H1 (cell line): ENCODE data around the gene UROC1. TPM values are rescaled to one million over a fixed set of nuclear protein-coding genes. Genes with fewer than 3 reads are reported as not detected.

Experiments used
- CTCF ChIA-PET: fragments of 300-600 bp; sonication (Branson Sonifier 250); formaldehyde crosslinking; loops from one replicate; lab custom pipeline; 2021; ENCODE audit not compliant: partially characterized antibody; lab: Charles Lee
- POLR2A ChIA-PET: fragments of 300-600 bp; sonication (Branson Sonifier 250); formaldehyde crosslinking; loops from one replicate; lab custom pipeline; 2021; ENCODE audit warnings: inconsistent platforms; ENCODE audit not compliant: partially characterized antibody; lab: Charles Lee
- DNase-seq, 2 experiments: peaks; one replicate each; pipeline versions ENCODE4 v3.0.0 to v3.0.0-alpha.2; 2010 to 2022; ENCODE audit warnings: low spot score in 2 of 2, low read depth in 1 of 2, mixed read lengths in 1 of 2
- FAIRE-seq: peaks from 2 replicates; lab custom pipeline; 2011; peaks lifted over from hg19 to GRCh38; lab: Jason Lieb, UNC
- H2AFZ ChIP-seq: 2 replicates; pipeline ENCODE4 v1.8.1; 2012; ENCODE audit warnings: low read length, inconsistent platforms
- H2AK5ac ChIP-seq: 2 replicates; pipeline ENCODE4 v1.6.1; 2013; ENCODE audit warnings: low read depth, low read length
- H2BK120ac ChIP-seq: replicated peaks from 2 replicates; pipeline ENCODE3; 2013; ENCODE audit warnings: low read depth, low read length, inconsistent platforms
- H2BK12ac ChIP-seq: 2 replicates; pipeline ENCODE4 v1.6.1; 2013; ENCODE audit warnings: low read depth, low read length
- H2BK15ac ChIP-seq: 2 replicates; pipeline ENCODE4 v1.6.1; 2013; ENCODE audit warnings: low read length
- H2BK20ac ChIP-seq: 2 replicates; pipeline ENCODE4 v1.6.1; 2013; ENCODE audit warnings: low read length
- H2BK5ac ChIP-seq: 2 replicates; pipeline ENCODE4 v1.6.1; 2013; ENCODE audit warnings: low read depth, low read length
- H3K14ac ChIP-seq: 2 replicates; pipeline ENCODE4 v1.6.1; 2013; ENCODE audit warnings: inconsistent platforms; ENCODE audit not compliant: insufficient read length
- H3K18ac ChIP-seq: 2 replicates; pipeline ENCODE4 v1.6.1; 2013; ENCODE audit warnings: low read length; ENCODE audit errors: extremely low read depth
- H3K23ac ChIP-seq: 2 replicates; pipeline ENCODE4 v1.6.1; 2013; ENCODE audit warnings: inconsistent platforms; ENCODE audit not compliant: insufficient read length
- H3K23me2 ChIP-seq: 2 replicates; pipeline ENCODE4 v1.6.1; 2013; ENCODE audit warnings: low read depth, low read length
- H3K27ac ChIP-seq: 2 replicates; pipeline ENCODE4 v1.6.1; 2011; ENCODE audit warnings: low read depth, low read length, inconsistent platforms
- H3K27me3 ChIP-seq, 4 experiments: replicated peaks in 1 of 4; 1 replicate in 1 of 4; 2 replicates in 3 of 4; pipeline versions ENCODE4 v1.6.1 to v1.8.1; 2011 to 2013; ENCODE audit warnings: low read length in 3 of 4, mild to moderate bottlenecking in 3 of 4, inconsistent platforms in 2 of 4, mixed read lengths in 2 of 4, moderate library complexity in 1 of 4; ENCODE audit not compliant: control insufficient read depth in 3 of 4, insufficient read depth in 3 of 4; ENCODE audit errors: extremely low read depth in 1 of 4
- H3K36me3 ChIP-seq, 4 experiments: 2 replicates each; pipeline versions ENCODE4 v1.6.1 to v1.8.1; 2011 to 2013; ENCODE audit warnings: mild to moderate bottlenecking in 4 of 4, low read length in 3 of 4, moderate library complexity in 2 of 4, control low read depth in 1 of 4, inconsistent platforms in 1 of 4; ENCODE audit not compliant: insufficient read depth in 4 of 4, control insufficient read depth in 2 of 4
- H3K4ac ChIP-seq: replicated peaks from 2 replicates; pipeline ENCODE3; 2013; ENCODE audit warnings: low read length, low read depth, mixed read lengths, inconsistent platforms; ENCODE audit not compliant: insufficient read length
- H3K4me1 ChIP-seq, 4 experiments: replicated peaks in 1 of 4; 1 replicate in 1 of 4; 2 replicates in 3 of 4; pipeline versions ENCODE4 v1.6.1 to v1.8.1; 2011 to 2013; ENCODE audit warnings: low read length in 3 of 4, inconsistent platforms in 2 of 4, mixed read lengths in 1 of 4; ENCODE audit not compliant: insufficient read depth in 4 of 4, control insufficient read depth in 3 of 4
- H3K4me2 ChIP-seq, 2 experiments: 2 replicates each; pipeline versions ENCODE4 v1.6.1 to v1.8.1; 2011 to 2013; ENCODE audit warnings: low read depth in 2 of 2, low read length in 2 of 2, control low read depth in 1 of 2, inconsistent platforms in 1 of 2, mild to moderate bottlenecking in 1 of 2; ENCODE audit not compliant: insufficient read depth in 1 of 2
- H3K4me3 ChIP-seq, 4 experiments: fragments of 200-600, 300-600 bp in 1 of 4; sonication (generic), shearing (Covaris generic), sonication (Bioruptor Twin) in 1 of 4; 2 replicates each; pipeline versions ENCODE4 v1.5.1 to v1.8.1; 2011 to 2016; ENCODE audit warnings: low read length in 4 of 4, low read depth in 3 of 4, control low read depth in 2 of 4, inconsistent platforms in 2 of 4, mild to moderate bottlenecking in 2 of 4, mixed read lengths in 1 of 4, moderate library complexity in 1 of 4; ENCODE audit not compliant: insufficient read depth in 2 of 4; ENCODE audit errors: extremely low read depth in 1 of 4
- H3K56ac ChIP-seq: replicated peaks from 2 replicates; pipeline ENCODE3; 2013; ENCODE audit warnings: low read depth, mild to moderate bottlenecking, mixed read lengths, low read length, inconsistent platforms; ENCODE audit not compliant: insufficient read length
- H3K79me1 ChIP-seq: 2 replicates; pipeline ENCODE4 v1.6.1; 2013; ENCODE audit warnings: low read depth, low read length, control low read depth
- H3K79me2 ChIP-seq, 2 experiments: 2 replicates each; pipeline versions ENCODE4 v1.6.1 to v1.8.1; 2012 to 2013; ENCODE audit warnings: low read length in 2 of 2, mild to moderate bottlenecking in 2 of 2, inconsistent platforms in 1 of 2; ENCODE audit not compliant: insufficient read depth in 2 of 2, control insufficient read depth in 1 of 2
- H3K9ac ChIP-seq, 4 experiments: replicated peaks in 1 of 4; 1 replicate in 1 of 4; 2 replicates in 3 of 4; pipeline versions ENCODE4 v1.6.1 to v1.8.1; 2011 to 2013; ENCODE audit warnings: low read depth in 3 of 4, low read length in 3 of 4, control low read depth in 2 of 4, mild to moderate bottlenecking in 2 of 4, moderate library complexity in 2 of 4, inconsistent platforms in 1 of 4; ENCODE audit errors: extremely low read depth in 1 of 4
- H3K9me3 ChIP-seq, 2 experiments: 2 replicates each; pipeline versions ENCODE4 v1.6.1 to v1.8.1; 2012 to 2013; ENCODE audit warnings: mild to moderate bottlenecking in 2 of 2, moderate library complexity in 2 of 2, control low read depth in 1 of 2, inconsistent platforms in 1 of 2, low read depth in 1 of 2, low read length in 1 of 2, mixed read lengths in 1 of 2; ENCODE audit not compliant: insufficient read depth in 2 of 2
- H4K20me1 ChIP-seq, 2 experiments: replicated peaks in 1 of 2; 2 replicates each; pipeline versions ENCODE3 to v1.8.1; 2011 to 2013; ENCODE audit warnings: inconsistent platforms in 2 of 2, low read length in 2 of 2, mild to moderate bottlenecking in 1 of 2; ENCODE audit not compliant: insufficient read depth in 2 of 2, control insufficient read depth in 1 of 2
- H4K5ac ChIP-seq: 2 replicates; pipeline ENCODE4 v1.6.1; 2013; ENCODE audit warnings: low read length, low read depth, mixed read lengths, inconsistent platforms; ENCODE audit not compliant: insufficient read length
- H4K8ac ChIP-seq: 2 replicates; pipeline ENCODE4 v1.8.0; 2013; ENCODE audit warnings: mild to moderate bottlenecking, moderate library complexity, low read length, inconsistent platforms; ENCODE audit not compliant: insufficient read depth; ENCODE audit errors: extremely low read depth
- H4K91ac ChIP-seq: replicated peaks from 2 replicates; pipeline ENCODE3; 2013; ENCODE audit warnings: low read length, mixed read lengths, inconsistent platforms; ENCODE audit not compliant: insufficient read length
- BCL11A ChIP-seq, 2 experiments: IDR thresholded peaks; one replicate each; pipeline ENCODE4 v1.6.1; 2011; ENCODE audit warnings: low read depth in 2 of 2, low read length in 2 of 2, mild to moderate bottlenecking in 2 of 2
- CHD2 ChIP-seq: IDR thresholded peaks from 2 replicates; pipeline ENCODE4 v1.6.1; 2012; ENCODE audit warnings: low read length, improper control_type of control experiment
- CTCF ChIP-seq, 3 experiments: IDR thresholded peaks; 1 replicate in 2 of 3; 2 replicates in 1 of 3; pipeline versions ENCODE4 v1.5.1 to v1.6.1; 2011; ENCODE audit warnings: low read length in 3 of 3, mild to moderate bottlenecking in 3 of 3, inconsistent platforms in 2 of 3, low read depth in 1 of 3, moderate library complexity in 1 of 3; ENCODE audit not compliant: insufficient read depth in 1 of 3; ENCODE audit errors: control extremely low read depth in 1 of 3
- EP300 ChIP-seq, 2 experiments: IDR thresholded peaks; 1 replicate in 1 of 2; 2 replicates in 1 of 2; pipeline ENCODE4 v1.6.1; 2011 to 2012; ENCODE audit warnings: low read depth in 2 of 2, low read length in 2 of 2, mild to moderate bottlenecking in 2 of 2, borderline replicate concordance in 1 of 2, inconsistent platforms in 1 of 2, moderate library complexity in 1 of 2
- GABPA ChIP-seq: IDR thresholded peaks from 2 replicates; pipeline ENCODE4 v1.6.1; 2011; ENCODE audit warnings: mild to moderate bottlenecking, low read length, moderate library complexity, borderline replicate concordance; ENCODE audit not compliant: insufficient read depth
- KDM4A ChIP-seq: IDR thresholded peaks from one replicate; pipeline ENCODE4 v1.7.1; 2012; ENCODE audit warnings: low read depth, mild to moderate bottlenecking, moderate library complexity, low read length, inconsistent platforms; ENCODE audit not compliant: severe bottlenecking
- RXRA ChIP-seq: IDR thresholded peaks from 2 replicates; pipeline ENCODE4 v1.6.1; 2011; ENCODE audit warnings: low read depth, mild to moderate bottlenecking, low read length, moderate library complexity; ENCODE audit not compliant: insufficient read depth
- SP2 ChIP-seq: IDR thresholded peaks from 2 replicates; pipeline ENCODE4 v1.6.1; 2012; ENCODE audit warnings: mild to moderate bottlenecking, low read length, inconsistent platforms
- WGBS, 2 experiments: shearing (Covaris generic) in 1 of 2; methylation state at CpG; one replicate each; pipeline versions ENCODE4 v1.1.6 to v1.1.7; 2013 to 2015; ENCODE audit warnings: low lambda C conversion rate in 2 of 2, mixed read lengths in 2 of 2, inconsistent platforms in 1 of 2, low coverage in 1 of 2, missing lambda C conversion rate in 1 of 2; ENCODE audit not compliant: insufficient replicate concordance in 2 of 2, insufficient coverage in 1 of 2, insufficient read length in 1 of 2; ENCODE audit errors: extremely low coverage in 1 of 2, missing lambda C conversion rate in 1 of 2; 5-methylcytosine and 5-hydroxymethylcytosine counted together
- polyA plus RNA-seq, 7 experiments: library from polyadenylated mRNA; depleted of rRNA in 3 of 7; stranded (reverse) in 5 of 7; unstranded in 2 of 7; fragments of >200 nt in 5 of 7; fragments of 200-250 nt in 2 of 7; gene quantifications; 1 replicate in 5 of 7; 2 replicates in 1 of 7; 4 replicates in 1 of 7; pipeline versions ENCODE4 v1.2.1 to v1.2.3, GENCODE V29; 2011 to 2013; ENCODE audit warnings: missing spikeins in 2 of 7, mixed read lengths in 2 of 7
- total RNA-seq: library from RNA; stranded (reverse); fragmentation: NEBNext Ultra II Directional; extraction: Animal tissue kit (Norgen Biotek cat#: 25700); gene quantifications from 2 replicates; pipeline ENCODE4 v1.2.1, GENCODE V29; 2021

UROC1 gene
- total and polyA plus RNA-seq, 2 of the 8 experiments (the other 6 are each of a cell fraction or from before 2014, with no cell fraction given): 0.03 TPM; not detected in 1

GRCh38 chr3:126523745-126524428, 6.3 kb upstream of the UROC1 start, which contains the start of gene CHST13:
CHST13 (plus strand) TSS chr3:126524155; CDS start chr3:126524333, 178 bp downstream.
- H3K36me3 ChIP-seq: no peaks in the 10 kb centered on the region
- peaks cover 0 to 18% (median 10%) of the 10 kb centered on the region in 4 experiments; a peak in 6 of 7 replicates for H3K4me1 ChIP-seq
- peak within 1 kb of the TSS; percentile 62; the same call in 1 of the 2 replicates for H2BK12ac ChIP-seq
- WGBS, 2 experiments: 10% methylated on average over 38 of the region's 56 CpGs; no CpG with 5 or more reads in 1 of the 2 experiments
- peak within 1 kb of the TSS; percentile 4 for H2BK20ac ChIP-seq
- H2BK5ac ChIP-seq: no peak within 1 kb of the TSS; the same call in 1 of the 2 replicates
- H2AFZ ChIP-seq: peak within 1 kb of the TSS; percentile 73
- no peak within 1 kb of the TSS for H3K14ac ChIP-seq
- no peak within 1 kb of the TSS for H3K56ac ChIP-seq
- H4K5ac ChIP-seq: peak within 1 kb of the TSS; percentile 55
- peak within 1 kb of the TSS; percentile 87 for H4K8ac ChIP-seq
- H3K23ac ChIP-seq: no peak within 1 kb of the TSS
- H3K9me3 ChIP-seq: no peaks in the 10 kb centered on the region
- H3K79me2 ChIP-seq: no peaks in the 10 kb centered on the region
- H3K27ac ChIP-seq: no peak within 1 kb of the TSS
- no peaks in the 10 kb centered on the region for H3K79me1 ChIP-seq
- peak within 1 kb of the TSS; percentile 29 for H4K91ac ChIP-seq
- POLR2A ChIA-PET: interaction anchor here (0.7 to 0.9 kb wide), 3 partner anchors 39 to 525 kb away, joined by 3 read pairs; no protein-coding TSS in a partner anchor
- DNase-seq (peak in 1 of 2 experiments; percentile 80), FAIRE-seq (no peak)
- H2BK120ac ChIP-seq: no peak within 1 kb of the TSS
- H3K27me3 ChIP-seq: peaks cover 0 to 16% (median 11%) of the 10 kb centered on the region in 4 experiments; a peak in 5 of 7 replicates
- CTCF ChIA-PET: interaction anchor here (0.6 to 4.1 kb wide), 19 partner anchors 10 to 514 kb away, joined by 3 to 35 read pairs (median 5); no protein-coding TSS in a partner anchor
- H3K23me2 ChIP-seq: peaks cover 7% of the 10 kb centered on the region; the same call in 1 of the 2 replicates
- H3K4me3 ChIP-seq: peak within 1 kb of the TSS; percentile 47 to 76 (median 60)
- peak within 1 kb of the TSS; percentile 8 for H3K4ac ChIP-seq
- peak within 1 kb of the TSS; percentile 49 to 90 for H3K4me2 ChIP-seq
- H2BK15ac ChIP-seq: peak within 1 kb of the TSS; percentile 5; the same call in 1 of the 2 replicates
- 0 out of 7 replicates have a peak within 1 kb of the TSS, but pooled peaks of 2 of the 4 experiments have one; percentile 8 to 25 for H3K9ac ChIP-seq
- H3K18ac ChIP-seq: peak within 1 kb of the TSS; percentile 71
- no peaks in the 10 kb centered on the region for H4K20me1 ChIP-seq
- peak within 1 kb of the TSS; percentile 32; the same call in 1 of the 2 replicates for H2AK5ac ChIP-seq
- TF ChIP-seq KDM4A (peak; percentile 95), RXRA (no peak), CHD2 (no peak), BCL11A (IDR thresholded peaks at IDR 0.05; ENCODE audit: low read depth in 2 of 2, low read length in 2 of 2) (no peak), GABPA (peak; percentile 70; the same call in 1 of the 2 replicates), SP2 (no peak), CTCF (IDR thresholded peaks at IDR 0.05; ENCODE audit: control extremely low read depth in 1 of 3, insufficient read depth in 1 of 3, low read depth in 1 of 3, low read length in 3 of 3) (0 out of 4 replicates have a peak, but pooled peaks of 1 of the 3 experiments have one; percentile 8), EP300 (IDR thresholded peaks at IDR 0.05; ENCODE audit: borderline replicate concordance in 1 of 2, low read depth in 2 of 2, low read length in 2 of 2) (no peak)
